Neuronal stem cell (in vitro differentiated cells): ENCODE measurements around the gene KLHL22.
"Not testable (repeated sequence)": the region's sequence is repeated elsewhere in the genome, so short reads cannot be mapped to it uniquely, and the experiment has no call there.

Source experiments
- DNase-seq: peaks from one replicate; pipeline ENCODE4 v3.0.0-alpha.2; 2013; ENCODE audit warnings: low spot score
- H2AFZ ChIP-seq: one replicate; pipeline ENCODE4 v1.6.1; 2013; ENCODE audit warnings: mild to moderate bottlenecking, low read length, inconsistent platforms
- H2AK5ac ChIP-seq: 2 replicates; pipeline ENCODE4 v1.6.1; 2013; ENCODE audit warnings: low read depth, mild to moderate bottlenecking, inconsistent platforms, low read length, moderate library complexity, mixed read lengths
- H2BK120ac ChIP-seq: 2 replicates; pipeline ENCODE4 v1.6.1; 2013; ENCODE audit warnings: low read depth, mild to moderate bottlenecking, inconsistent platforms, low read length, moderate library complexity, mixed read lengths
- H2BK12ac ChIP-seq: one replicate; pipeline ENCODE4 v1.6.1; 2013; ENCODE audit warnings: low read length, inconsistent platforms
- H2BK15ac ChIP-seq: 2 replicates; pipeline ENCODE4 v1.6.1; 2013; ENCODE audit warnings: mild to moderate bottlenecking, low read length, inconsistent platforms, mixed read lengths
- H2BK5ac ChIP-seq: one replicate; pipeline ENCODE4 v1.6.1; 2013; ENCODE audit warnings: inconsistent platforms, mild to moderate bottlenecking, low read length, moderate library complexity
- H3K14ac ChIP-seq: one replicate; pipeline ENCODE4 v1.6.1; 2013; ENCODE audit warnings: low read length, inconsistent platforms
- H3K18ac ChIP-seq: 2 replicates; pipeline ENCODE4 v1.6.1; 2013; ENCODE audit warnings: low read length, inconsistent platforms
- H3K23ac ChIP-seq: 2 replicates; pipeline ENCODE4 v1.6.1; 2013; ENCODE audit warnings: low read depth, mild to moderate bottlenecking, mixed read lengths, low read length, inconsistent platforms; ENCODE audit not compliant: poor library complexity
- H3K27ac ChIP-seq: replicated peaks from 3 replicates; pipeline ENCODE4 v1.5.1; 2013; ENCODE audit warnings: low read length, inconsistent platforms
- H3K27me3 ChIP-seq, 3 experiments: 2 replicates each; pipeline ENCODE4 v1.6.1; 2013; ENCODE audit warnings: low read length in 3 of 3, mild to moderate bottlenecking in 2 of 3, inconsistent platforms in 1 of 3, low read depth in 1 of 3, mixed read lengths in 1 of 3, moderate library complexity in 1 of 3; ENCODE audit not compliant: control insufficient read depth in 3 of 3, insufficient read depth in 3 of 3
- H3K36me3 ChIP-seq, 2 donors: replicated peaks in 1 of 2; 2 replicates each; pipeline ENCODE4 v1.6.1; 2013; ENCODE audit warnings: low read length in 2 of 2; ENCODE audit not compliant: control insufficient read depth in 2 of 2, insufficient read depth in 2 of 2
- H3K4ac ChIP-seq: 2 replicates; pipeline ENCODE4 v1.6.1; 2013; ENCODE audit warnings: inconsistent platforms, mild to moderate bottlenecking, low read length, moderate library complexity
- H3K4me1 ChIP-seq, 2 donors: 1 replicate in 1 of 2; 2 replicates in 1 of 2; pipeline ENCODE4 v1.6.1; 2013; ENCODE audit warnings: low read length in 2 of 2, low read depth in 1 of 2; ENCODE audit not compliant: control insufficient read depth in 2 of 2, insufficient read depth in 1 of 2
- H3K4me2 ChIP-seq: one replicate; pipeline ENCODE4 v1.6.1; 2013; ENCODE audit warnings: mild to moderate bottlenecking, low read length, inconsistent platforms; ENCODE audit not compliant: insufficient read depth, poor library complexity, severe bottlenecking
- H3K4me3 ChIP-seq, 2 donors: 2 replicates each; pipeline ENCODE4 v1.5.1; 2013; ENCODE audit warnings: low read length in 2 of 2, mild to moderate bottlenecking in 2 of 2, inconsistent platforms in 1 of 2, moderate library complexity in 1 of 2
- H3K79me1 ChIP-seq: one replicate; pipeline ENCODE4 v1.6.1; 2013; ENCODE audit warnings: low read depth, mild to moderate bottlenecking, inconsistent platforms, low read length, moderate library complexity
- H3K9ac ChIP-seq: one replicate; pipeline ENCODE4 v1.6.1; 2013; ENCODE audit warnings: mild to moderate bottlenecking, low read depth, low read length, inconsistent platforms; ENCODE audit not compliant: poor library complexity
- H3K9me3 ChIP-seq, 2 donors: replicated peaks in 1 of 2; 2 replicates each; pipeline versions ENCODE3 to v1.6.1; 2013; ENCODE audit warnings: low read length in 2 of 2, mild to moderate bottlenecking in 2 of 2, inconsistent platforms in 1 of 2, low read depth in 1 of 2, mixed read lengths in 1 of 2, moderate library complexity in 1 of 2; ENCODE audit not compliant: control insufficient read depth in 2 of 2, insufficient read depth in 1 of 2
- H4K8ac ChIP-seq: one replicate; pipeline ENCODE4 v1.6.1; 2013; ENCODE audit warnings: low read depth, mild to moderate bottlenecking, inconsistent platforms, low read length, moderate library complexity
- H4K91ac ChIP-seq: one replicate; pipeline ENCODE4 v1.6.1; 2013; ENCODE audit warnings: low read length, low read depth, mild to moderate bottlenecking, inconsistent platforms; ENCODE audit not compliant: poor library complexity
- WGBS, 2 donors: extraction: QIAGEN DNeasy Blood & Tissue Kit; methylation state at CpG; one replicate each; pipeline ENCODE4 v1.1.7; 2013; ENCODE audit warnings: missing lambda C conversion rate in 2 of 2, mixed read lengths in 1 of 2; ENCODE audit not compliant: insufficient read length in 2 of 2, insufficient replicate concordance in 1 of 2; ENCODE audit errors: extremely low coverage in 2 of 2; 5-methylcytosine and 5-hydroxymethylcytosine counted together

The KLHL22 gene

GRCh38 chr22:20471126-20471833 lies 24.3 kb downstream of the KLHL22 start:
- no peaks in the 10 kb centered on the region for H3K4me1 ChIP-seq
- H3K4me2 ChIP-seq: no peak overlapping the region
- no peak overlapping the region for H3K18ac ChIP-seq
- peak overlapping the region; percentile 81 for H3K23ac ChIP-seq
- no peak overlapping the region for H2BK15ac ChIP-seq
- H3K4ac ChIP-seq: no peak overlapping the region
- H2BK5ac ChIP-seq: no peak overlapping the region
- no peak overlapping the region for H2AFZ ChIP-seq
- H3K9ac ChIP-seq: no peak overlapping the region
- DNase-seq: no peak
- H3K36me3 ChIP-seq: peaks cover 14 to 57% of the 10 kb centered on the region in 2 donors
- no peak overlapping the region for H2AK5ac ChIP-seq
- H3K79me1 ChIP-seq: no peaks in the 10 kb centered on the region
- no peak overlapping the region for H4K91ac ChIP-seq
- no peak overlapping the region for H3K4me3 ChIP-seq
- no peak overlapping the region for H2BK12ac ChIP-seq
- no peak overlapping the region for H3K14ac ChIP-seq
- H3K27me3 ChIP-seq: no peaks in the 10 kb centered on the region
- H3K9me3 ChIP-seq: no peaks in the 10 kb centered on the region
- WGBS, 2 donors: no CpG with 5 or more reads among the region's 9 CpGs
- no peak overlapping the region for H2BK120ac ChIP-seq
- no peak overlapping the region for H3K27ac ChIP-seq
- no peak overlapping the region for H4K8ac ChIP-seq

- not testable (repeated sequence) for H4K8ac ChIP-seq, H3K27me3 ChIP-seq, H2BK15ac ChIP-seq, H3K14ac ChIP-seq, H3K4me1 ChIP-seq, H2BK5ac ChIP-seq, H3K18ac ChIP-seq, H3K4ac ChIP-seq, H2AFZ ChIP-seq, DNase-seq, H3K9me3 ChIP-seq, H3K4me3 ChIP-seq, H2AK5ac ChIP-seq, H2BK120ac ChIP-seq, H3K4me2 ChIP-seq, H3K9ac ChIP-seq, H2BK12ac ChIP-seq, H3K79me1 ChIP-seq, H3K23ac ChIP-seq, H3K27ac ChIP-seq
- no CpG with 5 or more reads among the region's 2 CpGs for WGBS, 2 donors
- Histone ChIP-seq H3K36me3 (peaks cover 14 to 57% of the 10 kb centered on the region in 2 donors), H4K91ac (peak overlapping the region; percentile 64)
Measured at GRCh38 chr22:20470525-20470924, 25.1 kb downstream of the KLHL22 start.

- Histone ChIP-seq H3K27ac (no peak overlapping the region), H2BK15ac (no peak overlapping the region), H2BK12ac (no peak overlapping the region), H3K9ac (no peak overlapping the region), H3K23ac (no peak overlapping the region), H4K91ac (no peak overlapping the region), H2AK5ac (no peak overlapping the region), H2AFZ (no peak overlapping the region), H4K8ac (no peak overlapping the region), H3K4me3 (no peak overlapping the region), H3K9me3 (no peaks in the 10 kb centered on the region), H3K36me3 (peaks cover 24 to 69% of the 10 kb centered on the region in 2 donors), H3K27me3 (no peaks in the 10 kb centered on the region), H3K4me2 (no peak overlapping the region), H3K4me1 (peaks cover 0 to under 1% of the 10 kb centered on the region in 2 donors), H3K4ac (no peak overlapping the region), H3K79me1 (peaks cover 4% of the 10 kb centered on the region), H3K14ac (no peak overlapping the region), H2BK5ac (no peak overlapping the region), H2BK120ac (no peak overlapping the region), H3K18ac (no peak overlapping the region)
- no peak for DNase-seq
- WGBS, 2 donors: no CpG with 5 or more reads among the region's 6 CpGs
Measured at GRCh38 chr22:20469110-20469868, 26.3 kb downstream of the KLHL22 start.

GRCh38 chr22:20466659-20467379 lies 28.8 kb downstream of the KLHL22 start:
- no peak overlapping the region for H3K27ac ChIP-seq
- no peak for DNase-seq
- no CpG with 5 or more reads among the region's 3 CpGs for WGBS, 2 donors

More at GRCh38 chr22:20466659-20467379, 28.8 kb downstream of the KLHL22 start:
- Histone ChIP-seq H2AFZ (no peak overlapping the region), H3K23ac (peak overlapping the region; percentile 3), H3K4me2 (no peak overlapping the region), H3K4ac (no peak overlapping the region), H3K14ac (no peak overlapping the region), H2BK12ac (no peak overlapping the region), H3K4me1 (peaks cover 0 to 2% of the 10 kb centered on the region in 2 donors), H4K91ac (no peak overlapping the region), H3K36me3 (peaks cover 31 to 81% of the 10 kb centered on the region in 2 donors), H4K8ac (no peak overlapping the region), H3K9ac (no peak overlapping the region), H2BK120ac (no peak overlapping the region), H3K79me1 (peaks cover 7% of the 10 kb centered on the region), H3K9me3 (no peaks in the 10 kb centered on the region), H3K18ac (no peak overlapping the region), H2BK15ac (no peak overlapping the region), H3K4me3 (no peak overlapping the region), H3K27me3 (no peaks in the 10 kb centered on the region), H2AK5ac (no peak overlapping the region), H2BK5ac (no peak overlapping the region)
